Loucy (cell line): Measurements from ENCODE around the gene CCDC112.

Experiments
- H2AFZ ChIP-seq: fragments of 200-600 bp; sonication (generic); 2 replicates; pipeline ENCODE4 v1.6.0; 2016; ENCODE audit warnings: antibody characterized with exemption, mild to moderate bottlenecking, low read length, moderate library complexity
- H3F3A ChIP-seq: fragments of 200-600 bp; 2 replicates; pipeline ENCODE4 v1.6.0; 2016; ENCODE audit warnings: antibody characterized with exemption, low read depth, mild to moderate bottlenecking
- H3K27me3 ChIP-seq: fragments of 200-600 bp; sonication (generic); 2 replicates; pipeline ENCODE4 v1.6.1; 2014; ENCODE audit warnings: low read length, mild to moderate bottlenecking; ENCODE audit not compliant: insufficient read depth, poor library complexity, severe bottlenecking
- H3K36me3 ChIP-seq: fragments of 200-600 bp; sonication (generic); 2 replicates; pipeline ENCODE4 v1.6.1; 2016; ENCODE audit warnings: low read length; ENCODE audit not compliant: insufficient read depth
- H3K4me1 ChIP-seq: fragments of 200-600 bp; sonication (generic); 2 replicates; pipeline ENCODE4 v1.5.1; 2014; ENCODE audit warnings: low read length, mild to moderate bottlenecking; ENCODE audit not compliant: insufficient read depth, poor library complexity, severe bottlenecking
- H3K4me2 ChIP-seq: fragments of 200-600 bp; sonication (generic); 2 replicates; pipeline ENCODE4 v1.6.0; 2014; ENCODE audit warnings: antibody characterized with exemption, low read length, low read depth, mild to moderate bottlenecking; ENCODE audit not compliant: poor library complexity, severe bottlenecking
- H3K4me3 ChIP-seq: fragments of 200-600 bp; sonication (generic); 2 replicates; pipeline ENCODE4 v1.5.1; 2014; ENCODE audit warnings: low read length, mild to moderate bottlenecking, mixed read lengths; ENCODE audit not compliant: poor library complexity, severe bottlenecking
- H3K79me2 ChIP-seq: fragments of 200-600 bp; sonication (generic); 2 replicates; pipeline ENCODE4 v1.6.1; 2014; ENCODE audit warnings: low read length; ENCODE audit not compliant: insufficient read depth
- H3K9ac ChIP-seq: fragments of 200-600 bp; sonication (generic); 2 replicates; pipeline ENCODE4 v1.6.0; 2014; ENCODE audit warnings: mild to moderate bottlenecking, low read depth, low read length, moderate library complexity; ENCODE audit not compliant: poor library complexity, severe bottlenecking
- H3K9me2 ChIP-seq: fragments of 200-600 bp; sonication (generic); replicated peaks from 2 replicates; pipeline ENCODE4 v1.6.1; 2016; ENCODE audit warnings: low read depth, low read length, mixed read lengths
- H3K9me3 ChIP-seq: fragments of 200-600 bp; sonication (generic); 2 replicates; pipeline ENCODE4 v1.6.1; 2014; ENCODE audit warnings: mild to moderate bottlenecking, antibody characterized with exemption, low read length, low read depth; ENCODE audit not compliant: insufficient read depth
- H4K20me1 ChIP-seq: fragments of 200-600 bp; sonication (generic); 2 replicates; pipeline ENCODE4 v1.6.0; 2014; ENCODE audit warnings: antibody characterized with exemption, low read length, mild to moderate bottlenecking; ENCODE audit not compliant: insufficient read depth, poor library complexity, severe bottlenecking
- CTCF ChIP-seq: fragments of 200-600 bp; sonication (generic); conservative IDR thresholded peaks from 2 replicates; pipeline ENCODE4 v1.5.1; 2014; ENCODE audit warnings: mild to moderate bottlenecking, antibody characterized with exemption, low read length
- EZH2phosphoT487 ChIP-seq: fragments of 200-600 bp; IDR thresholded peaks from 2 replicates; pipeline ENCODE4 v1.6.1; 2018; ENCODE audit warnings: antibody characterized with exemption, mild to moderate bottlenecking, moderate library complexity, borderline replicate concordance

CCDC112 gene

GRCh38 chr5:115335301-115335700 is 38.8 kb upstream of the CCDC112 start:
- no peak overlapping the region for H2AFZ ChIP-seq
- H3K9me2 ChIP-seq, result no peaks in the 10 kb centered on the region
- no peaks in the 10 kb centered on the region for H3K4me1 ChIP-seq
- no peaks in the 10 kb centered on the region for H3K36me3 ChIP-seq
- no peaks in the 10 kb centered on the region for H3K79me2 ChIP-seq
- no peaks in the 10 kb centered on the region for H3F3A ChIP-seq
- no peak overlapping the region for H3K4me2 ChIP-seq
- H3K4me3 ChIP-seq, result no peak overlapping the region
- H4K20me1 ChIP-seq, result no peaks in the 10 kb centered on the region
- no peaks in the 10 kb centered on the region for H3K9me3 ChIP-seq
- TF ChIP-seq CTCF, result no peak
- TF ChIP-seq EZH2phosphoT487, result no peak
- no peaks in the 10 kb centered on the region for H3K27me3 ChIP-seq
- H3K9ac ChIP-seq, result no peak overlapping the region

GRCh38 chr5:115333164-115333563 is 36.7 kb upstream of the CCDC112 start:
- Histone ChIP-seq H3K9ac (no peak overlapping the region), H3K27me3 (no peaks in the 10 kb centered on the region), H3F3A (no peaks in the 10 kb centered on the region), H3K4me3 (no peak overlapping the region), H3K4me1 (no peaks in the 10 kb centered on the region), H3K9me3 (no peaks in the 10 kb centered on the region), H3K4me2 (no peak overlapping the region), H3K9me2 (no peaks in the 10 kb centered on the region), H3K36me3 (no peaks in the 10 kb centered on the region), H3K79me2 (no peaks in the 10 kb centered on the region), H4K20me1 (no peaks in the 10 kb centered on the region), H2AFZ (no peak overlapping the region)
- no peak for TF ChIP-seq CTCF
- no peak for TF ChIP-seq EZH2phosphoT487

- no peaks in the 10 kb centered on the region for H3K4me1 ChIP-seq
- H3K79me2 ChIP-seq, result no peaks in the 10 kb centered on the region
- no peaks in the 10 kb centered on the region for H3K9me2 ChIP-seq
- TF ChIP-seq CTCF (no peak), EZH2phosphoT487 (no peak)
- H3F3A ChIP-seq, result no peaks in the 10 kb centered on the region
- H3K4me3 ChIP-seq, result no peak overlapping the region
- H3K9ac ChIP-seq, result no peak overlapping the region
- no peaks in the 10 kb centered on the region for H4K20me1 ChIP-seq
- H3K4me2 ChIP-seq, result no peak overlapping the region
- no peak overlapping the region for H2AFZ ChIP-seq
- no peaks in the 10 kb centered on the region for H3K27me3 ChIP-seq
- no peaks in the 10 kb centered on the region for H3K36me3 ChIP-seq
- no peaks in the 10 kb centered on the region for H3K9me3 ChIP-seq
These were observed 34.4 kb upstream of the CCDC112 start for GRCh38 chr5:115330830-115331229.
